Neural progenitor cell (in vitro differentiated cells): ENCODE data around the gene BCL2L11. TPM values are rescaled to one million over a fixed set of nuclear protein-coding genes. Genes with fewer than 3 reads are reported as not detected.

Experiments used
- DNase-seq: peaks from one replicate; pipeline ENCODE4 v3.0.0-alpha.2; 2016; ENCODE audit warnings: low spot score
- H2AFZ ChIP-seq: fragments of 200-600 bp; sonication (generic); replicated peaks from 2 replicates; pipeline ENCODE4 v1.6.1; 2016; ENCODE audit warnings: antibody characterized with exemption
- H3F3A ChIP-seq: fragments of 200-600 bp; sonication (generic); 2 replicates; pipeline ENCODE4 v1.6.1; 2016; ENCODE audit warnings: antibody characterized with exemption, low read depth
- H3K27ac ChIP-seq: fragments of 200-600 bp; sonication (generic); 2 replicates; pipeline ENCODE4 v1.5.1; 2016; ENCODE audit warnings: mild to moderate bottlenecking
- H3K27me3 ChIP-seq: fragments of 200-600 bp; sonication (generic); 2 replicates; pipeline ENCODE4 v1.6.1; 2016; ENCODE audit warnings: mild to moderate bottlenecking, moderate library complexity
- H3K36me3 ChIP-seq: fragments of 200-600 bp; sonication (generic); 2 replicates; pipeline ENCODE4 v1.5.1; 2016
- H3K4me1 ChIP-seq: fragments of 200-600 bp; sonication (generic); 2 replicates; pipeline ENCODE4 v1.6.1; 2016; ENCODE audit warnings: mixed run types
- H3K4me2 ChIP-seq: fragments of 200-600 bp; sonication (generic); 2 replicates; pipeline ENCODE4 v1.6.1; 2016
- H3K4me3 ChIP-seq: fragments of 200-600 bp; sonication (generic); 2 replicates; pipeline ENCODE4 v1.5.1; 2016
- H3K79me2 ChIP-seq: fragments of 200-600 bp; sonication (generic); 2 replicates; pipeline ENCODE4 v1.6.1; 2016; ENCODE audit warnings: low read depth
- H3K9ac ChIP-seq: fragments of 200-600 bp; sonication (generic); 2 replicates; pipeline ENCODE4 v1.6.1; 2016
- H3K9me3 ChIP-seq: fragments of 200-600 bp; sonication (generic); 2 replicates; pipeline ENCODE4 v1.5.1; 2016; ENCODE audit warnings: low read depth
- H4K20me1 ChIP-seq: fragments of 200-600 bp; sonication (generic); 2 replicates; pipeline ENCODE4 v1.6.1; 2016; ENCODE audit warnings: low read depth
- H3K27ac Mint-ChIP-seq: 3 replicates; pipeline ENCODE4 v1.8.0; 2021; ENCODE audit warnings: mixed read lengths
- H3K27me3 Mint-ChIP-seq: 2 replicates; pipeline ENCODE4 v1.8.0; 2022; ENCODE audit warnings: low read depth, mild to moderate bottlenecking, inconsistent platforms, moderate library complexity, mixed read lengths; ENCODE audit not compliant: insufficient read depth
- H3K36me3 Mint-ChIP-seq: 3 replicates; pipeline ENCODE4 v1.8.0; 2021; ENCODE audit warnings: mixed read lengths
- H3K4me1 Mint-ChIP-seq: 3 replicates; pipeline ENCODE4 v1.8.0; 2021; ENCODE audit warnings: mixed read lengths
- H3K4me3 Mint-ChIP-seq: 3 replicates; pipeline ENCODE4 v1.8.0; 2021; ENCODE audit warnings: mild to moderate bottlenecking, moderate library complexity, mixed read lengths
- H3K9me3 Mint-ChIP-seq: 3 replicates; pipeline ENCODE4 v1.8.0; 2020; ENCODE audit warnings: mixed read lengths
- EZH2 ChIP-seq: fragments of 200-600 bp; sonication (generic); IDR thresholded peaks from 2 replicates; pipeline ENCODE4 v1.6.1; 2017; ENCODE audit warnings: antibody characterized with exemption, mild to moderate bottlenecking, moderate library complexity
- EZH2phosphoT487 ChIP-seq: fragments of 200-600 bp; sonication (generic); IDR thresholded peaks from 2 replicates; pipeline ENCODE4 v1.6.1; 2017; ENCODE audit warnings: antibody characterized with exemption
- total RNA-seq: library from RNA; depleted of rRNA; stranded (reverse); fragments of >200 nt; gene quantifications from 2 replicates; pipeline ENCODE4 v1.2.3, GENCODE V29; 2015; ENCODE audit warnings: low replicate concordance
- TF ChIP-seq, protein P1 (sequence below): fragments of 200-600 bp; sonication (generic); IDR thresholded peaks from 2 replicates; pipeline ENCODE4 v1.5.1; 2017; ENCODE audit warnings: antibody characterized with exemption, mild to moderate bottlenecking

BCL2L11 gene
- total RNA-seq, 1 donor from 2014 or later = 46.9 TPM

DNA sequence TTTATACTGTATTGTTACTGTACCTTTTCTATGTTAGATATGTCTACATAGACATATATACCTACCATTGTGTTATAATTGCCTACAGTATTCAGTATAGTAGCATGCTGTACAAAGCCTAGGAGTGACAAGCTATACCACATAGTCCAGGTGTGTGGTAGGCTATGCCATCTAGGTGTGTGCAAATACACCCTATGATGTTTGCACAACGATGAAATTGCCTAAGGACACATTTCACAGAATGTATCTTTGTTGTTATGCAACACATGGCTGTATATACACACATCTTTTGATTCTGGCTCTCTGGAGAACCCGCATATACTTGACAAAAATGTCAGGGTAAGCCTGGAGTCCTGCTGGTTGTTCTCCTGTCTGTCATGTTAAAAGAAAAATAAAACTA, 85.1 kb downstream of the BCL2L11 start:
- Histone ChIP-seq H3K27me3 (no peaks in the 10 kb centered on the region), H3K4me3 (no peak overlapping the region), H3F3A (no peaks in the 10 kb centered on the region), H3K9ac (no peak overlapping the region), H3K4me2 (no peak overlapping the region), H3K79me2 (no peaks in the 10 kb centered on the region), H3K9me3 (no peaks in the 10 kb centered on the region), H4K20me1 (no peaks in the 10 kb centered on the region), H2AFZ (no peak overlapping the region), H3K36me3 (no peaks in the 10 kb centered on the region), H3K4me1 (peaks cover 1% of the 10 kb centered on the region), H3K27ac (no peak overlapping the region)
- Mint-ChIP-seq H3K9me3 (no peaks in the 10 kb centered on the region), H3K4me1 (peaks cover 7% of the 10 kb centered on the region), H3K27me3 (peaks cover 2% of the 10 kb centered on the region), H3K4me3 (no peak overlapping the region), H3K36me3 (no peaks in the 10 kb centered on the region), H3K27ac (no peak overlapping the region)
- TF ChIP-seq, protein P1, sequence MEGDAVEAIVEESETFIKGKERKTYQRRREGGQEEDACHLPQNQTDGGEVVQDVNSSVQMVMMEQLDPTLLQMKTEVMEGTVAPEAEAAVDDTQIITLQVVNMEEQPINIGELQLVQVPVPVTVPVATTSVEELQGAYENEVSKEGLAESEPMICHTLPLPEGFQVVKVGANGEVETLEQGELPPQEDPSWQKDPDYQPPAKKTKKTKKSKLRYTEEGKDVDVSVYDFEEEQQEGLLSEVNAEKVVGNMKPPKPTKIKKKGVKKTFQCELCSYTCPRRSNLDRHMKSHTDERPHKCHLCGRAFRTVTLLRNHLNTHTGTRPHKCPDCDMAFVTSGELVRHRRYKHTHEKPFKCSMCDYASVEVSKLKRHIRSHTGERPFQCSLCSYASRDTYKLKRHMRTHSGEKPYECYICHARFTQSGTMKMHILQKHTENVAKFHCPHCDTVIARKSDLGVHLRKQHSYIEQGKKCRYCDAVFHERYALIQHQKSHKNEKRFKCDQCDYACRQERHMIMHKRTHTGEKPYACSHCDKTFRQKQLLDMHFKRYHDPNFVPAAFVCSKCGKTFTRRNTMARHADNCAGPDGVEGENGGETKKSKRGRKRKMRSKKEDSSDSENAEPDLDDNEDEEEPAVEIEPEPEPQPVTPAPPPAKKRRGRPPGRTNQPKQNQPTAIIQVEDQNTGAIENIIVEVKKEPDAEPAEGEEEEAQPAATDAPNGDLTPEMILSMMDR = no peak
- TF ChIP-seq EZH2phosphoT487 (no peak), EZH2 (no peak)
- DNase-seq = no peak

DNA sequence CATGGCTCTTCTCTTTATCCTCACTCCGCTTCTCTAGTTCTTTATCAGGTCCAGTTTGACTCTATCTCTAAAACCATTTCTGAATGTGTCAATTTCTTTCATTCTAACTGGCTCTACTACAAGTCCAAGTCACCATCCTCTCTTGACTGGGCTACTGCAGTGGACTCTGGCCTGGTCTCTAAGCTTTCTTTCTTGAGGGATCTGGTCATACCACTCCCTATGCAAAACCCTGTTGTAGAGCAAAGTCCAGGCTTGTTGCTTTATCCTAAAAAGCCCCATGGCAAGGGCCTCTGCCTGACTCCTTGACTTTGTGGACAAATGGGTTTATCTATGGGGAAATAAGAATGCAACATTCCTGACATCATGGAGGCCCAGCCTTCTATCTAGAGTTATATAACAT, 87.1 kb downstream of the BCL2L11 start:
- Mint-ChIP-seq H3K27ac (no peak overlapping the region), H3K36me3 (no peaks in the 10 kb centered on the region), H3K4me3 (no peak overlapping the region), H3K27me3 (peaks cover 2% of the 10 kb centered on the region), H3K4me1 (peaks cover 7% of the 10 kb centered on the region), H3K9me3 (peaks cover 6% of the 10 kb centered on the region)
- H2AFZ ChIP-seq = no peak overlapping the region
- H3K4me3 ChIP-seq = no peak overlapping the region
- H3F3A ChIP-seq = no peaks in the 10 kb centered on the region
- no peak for TF ChIP-seq EZH2
- DNase-seq = no peak
- H3K9ac ChIP-seq = no peak overlapping the region
- H3K27me3 ChIP-seq = no peaks in the 10 kb centered on the region
- no peaks in the 10 kb centered on the region for H3K4me1 ChIP-seq
- H3K4me2 ChIP-seq = no peak overlapping the region
- H3K9me3 ChIP-seq = no peaks in the 10 kb centered on the region
- H3K27ac ChIP-seq = no peak overlapping the region
- no peaks in the 10 kb centered on the region for H3K79me2 ChIP-seq
- no peaks in the 10 kb centered on the region for H3K36me3 ChIP-seq
- H4K20me1 ChIP-seq = no peaks in the 10 kb centered on the region

DNA sequence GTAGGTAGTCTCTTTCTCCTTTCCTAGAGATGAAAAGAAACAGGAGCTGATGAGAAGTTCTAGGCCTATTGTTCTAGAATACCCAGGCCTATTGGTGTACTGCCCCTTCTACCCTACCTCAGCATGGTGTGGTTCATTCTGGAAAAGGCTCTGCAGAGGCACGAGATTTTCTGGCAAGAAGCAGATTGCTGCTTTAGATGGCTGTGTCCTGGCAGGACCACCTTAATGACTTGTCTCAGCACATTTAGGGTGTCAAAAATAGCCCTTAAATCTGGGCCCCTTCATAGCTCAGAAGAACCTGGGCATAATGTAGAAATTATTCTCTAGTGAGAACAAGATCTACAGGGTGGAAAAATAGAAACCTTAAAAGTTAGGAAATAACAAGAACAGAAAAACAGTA, 87.9 kb downstream of the BCL2L11 start:
- no peak overlapping the region for H3K9ac ChIP-seq
- DNase-seq = no peak
- H3K27ac ChIP-seq = no peak overlapping the region
- H3F3A ChIP-seq = no peaks in the 10 kb centered on the region
- no peaks in the 10 kb centered on the region for H3K4me1 ChIP-seq
- no peaks in the 10 kb centered on the region for H3K27me3 ChIP-seq
- Mint-ChIP-seq H3K4me3 (no peak overlapping the region), H3K27me3 (peaks cover 2% of the 10 kb centered on the region), H3K36me3 (no peaks in the 10 kb centered on the region), H3K9me3 (peaks cover 12% of the 10 kb centered on the region), H3K4me1 (peaks cover 7% of the 10 kb centered on the region), H3K27ac (no peak overlapping the region)
- no peaks in the 10 kb centered on the region for H4K20me1 ChIP-seq
- no peaks in the 10 kb centered on the region for H3K79me2 ChIP-seq
- peaks cover 7% of the 10 kb centered on the region for H3K36me3 ChIP-seq
- H2AFZ ChIP-seq = no peak overlapping the region
- H3K4me2 ChIP-seq = no peak overlapping the region
- peaks cover 6% of the 10 kb centered on the region for H3K9me3 ChIP-seq
- TF ChIP-seq EZH2 (no peak), EZH2phosphoT487 (no peak)
- TF ChIP-seq, protein P1 = no peak
- no peak overlapping the region for H3K4me3 ChIP-seq

DNA sequence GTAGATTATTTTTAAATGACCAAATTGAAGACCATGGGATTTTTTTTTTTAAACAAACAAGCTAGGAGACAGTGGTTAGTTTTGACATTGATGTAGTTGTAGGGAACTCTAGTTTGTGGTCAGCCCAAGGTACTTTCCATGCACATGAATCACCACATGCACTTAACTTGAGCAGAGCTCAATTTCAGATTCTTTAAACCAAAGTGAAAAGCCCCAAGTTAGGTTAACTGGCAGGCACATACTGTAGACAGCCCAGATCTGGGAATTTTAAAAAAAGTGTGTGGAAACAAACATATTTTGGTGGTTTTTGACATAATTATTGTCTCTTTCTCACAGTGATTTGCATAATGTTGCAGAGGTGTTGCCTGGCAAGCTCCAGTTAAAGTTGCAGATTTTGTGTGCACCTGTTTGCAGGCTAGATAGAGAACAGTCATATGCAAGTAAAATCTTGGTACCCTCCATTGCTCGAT, 88.4 kb downstream of the BCL2L11 start:
- Histone ChIP-seq H3F3A (no peaks in the 10 kb centered on the region), H3K27ac (no peak overlapping the region), H3K27me3 (no peaks in the 10 kb centered on the region), H3K79me2 (no peaks in the 10 kb centered on the region), H4K20me1 (no peaks in the 10 kb centered on the region), H3K36me3 (peaks cover 11% of the 10 kb centered on the region), H3K9ac (no peak overlapping the region), H3K4me2 (no peak overlapping the region), H2AFZ (no peak overlapping the region), H3K4me1 (no peaks in the 10 kb centered on the region), H3K4me3 (no peak overlapping the region), H3K9me3 (peaks cover 8% of the 10 kb centered on the region)
- H3K4me3 Mint-ChIP-seq = no peak overlapping the region
- peaks cover 2% of the 10 kb centered on the region for H3K27me3 Mint-ChIP-seq
- H3K27ac Mint-ChIP-seq = no peak overlapping the region
- H3K9me3 Mint-ChIP-seq = peaks cover 16% of the 10 kb centered on the region
- peaks cover 7% of the 10 kb centered on the region for H3K4me1 Mint-ChIP-seq
- TF ChIP-seq EZH2 (no peak), EZH2phosphoT487 (no peak)
- TF ChIP-seq, protein P1 = no peak
- H3K36me3 Mint-ChIP-seq = peaks cover 1% of the 10 kb centered on the region
- DNase-seq = no peak
